Spleen (tissue), 7 donors: ENCODE data around the gene CRYBG1.

Experiments
- CTCF ChIP-seq, 11 experiments: fragments of 200-600 bp in 7 of 11; fragments of 450-650 bp in 4 of 11; sonication (generic) in 4 of 11; IDR thresholded peaks in 8 of 11; conservative IDR thresholded peaks in 3 of 11; 1 replicate in 7 of 11; 2 replicates in 4 of 11; pipeline versions ENCODE4 v1.4.0 to v1.8.0; 2016 to 2021; ENCODE audit warnings: antibody characterized with exemption in 11 of 11, inconsistent platforms in 4 of 11, mild to moderate bottlenecking in 1 of 11
- POLR2A ChIP-seq, 3 donors: fragments of 450-650 bp; IDR thresholded peaks; one replicate each; pipeline ENCODE4 v1.5.1; 2017; ENCODE audit warnings: antibody characterized with exemption in 3 of 3, mild to moderate bottlenecking in 1 of 3
- POLR2AphosphoS5 ChIP-seq, 3 donors: sonication (generic); formaldehyde crosslinking; IDR thresholded peaks; one replicate each; pipeline ENCODE4 v1.5.1; 2017; ENCODE audit warnings: antibody characterized with exemption in 3 of 3
- donor health status: DM: no; HTN: no; CAD: no; lungs with moderate emphysema.
- donor health status: DM: no; HTN: no; CAD: no.
- donor health status: DM: no; HTN: no; CAD: no.

GRCh38 chr6:106511288-106512047 is 151.0 kb downstream of the CRYBG1 start:
- TF ChIP-seq CTCF (IDR thresholded peaks at IDR 0.05 in 8 of 11, conservative IDR thresholded peaks at IDR 0.05 in 3 of 11) (no peak), POLR2A (IDR thresholded peaks at IDR 0.05) (no peak), POLR2AphosphoS5 (IDR thresholded peaks at IDR 0.05) (no peak)
